HEK293 (cell line): ENCODE data around the gene TANC1.

ENCODE experiments used
- CTCF ChIA-PET: fragments of 350-600 bp; formaldehyde crosslinking; extraction: SDS; loops from one replicate; lab custom pipeline; 2021; ENCODE audit warnings: antibody characterized with exemption; lab: Yijun Ruan, JAX
- POLR2A ChIA-PET: fragments of 300-600 bp; formaldehyde crosslinking; extraction: SDS; loops from one replicate; lab custom pipeline; 2020; ENCODE audit warnings: antibody characterized with exemption, inconsistent platforms; lab: Yijun Ruan, JAX
- H3K27ac ChIP-seq: fragments of 200-500 bp; sonication (Bioruptor generic); 2 replicates; pipeline ENCODE4 v1.5.1; 2014; ENCODE audit warnings: low read depth, low read length, control low read depth, inconsistent platforms; ENCODE audit errors: extremely low read depth
- H3K36me3 ChIP-seq, 2 experiments: fragments of 200-500 bp in 1 of 2; sonication (Bioruptor generic) in 1 of 2; 1 replicate in 1 of 2; 2 replicates in 1 of 2; pipeline ENCODE4 v1.5.1; 2014 to 2017; ENCODE audit warnings: inconsistent platforms in 2 of 2, low read length in 2 of 2; ENCODE audit not compliant: control insufficient read depth in 2 of 2, insufficient read depth in 1 of 2
- H3K4me1 ChIP-seq: fragments of 200-500 bp; sonication (Bioruptor generic); 2 replicates; pipeline ENCODE4 v1.5.1; 2014; ENCODE audit warnings: mild to moderate bottlenecking, low read length, inconsistent platforms; ENCODE audit not compliant: control insufficient read depth, insufficient read depth
- H3K4me3 ChIP-seq: 2 replicates; pipeline ENCODE4 v1.5.1; 2011; ENCODE audit warnings: low read depth, mild to moderate bottlenecking, control low read depth, low read length, moderate library complexity
- H3K9me3 ChIP-seq: fragments of 200-500 bp; sonication (Bioruptor generic); 2 replicates; pipeline ENCODE4 v1.5.1; 2014; ENCODE audit warnings: low read depth, low read length, inconsistent platforms; ENCODE audit not compliant: control insufficient read depth, insufficient read depth
- RBAK ChIP-seq: fragments of 450-650 bp; formaldehyde crosslinking; IDR thresholded peaks from 2 replicates; pipeline ENCODE4 v1.5.1; 2016; ENCODE audit warnings: missing biosample characterization, missing genetic modification characterization
- ZNF274 ChIP-seq, 2 experiments: fragments of 200-500 bp in 1 of 2; fragments of 450-650 bp in 1 of 2; sonication (Bioruptor generic) in 1 of 2; formaldehyde crosslinking in 1 of 2; IDR thresholded peaks; 2 replicates each; pipeline versions ENCODE4 v1.5.1 to v1.6.1; 2014 to 2016; ENCODE audit warnings: borderline replicate concordance in 1 of 2, inconsistent platforms in 1 of 2, low read length in 1 of 2, missing biosample characterization in 1 of 2, missing genetic modification characterization in 1 of 2
- ZNF341 ChIP-seq: fragments of 450-650 bp; formaldehyde crosslinking; IDR thresholded peaks from 2 replicates; pipeline ENCODE4; 2016; ENCODE audit warnings: low read depth, missing biosample characterization, missing genetic modification characterization
- ZNF350 ChIP-seq: fragments of 450-650 bp; formaldehyde crosslinking; IDR thresholded peaks from 2 replicates; pipeline ENCODE4 v1.5.0; 2017; ENCODE audit warnings: missing biosample characterization, mild to moderate bottlenecking, missing genetic modification characterization
- ZNF48 ChIP-seq: fragments of 450-650 bp; formaldehyde crosslinking; IDR thresholded peaks from 2 replicates; pipeline ENCODE4 v1.5.1; 2016; ENCODE audit warnings: missing biosample characterization, missing genetic modification characterization
- ZNF558 ChIP-seq: fragments of 450-650 bp; formaldehyde crosslinking; IDR thresholded peaks from 2 replicates; pipeline ENCODE4 v1.5.1; 2016; ENCODE audit warnings: missing biosample characterization, missing genetic modification characterization
- ZNF621 ChIP-seq: fragments of 450-650 bp; formaldehyde crosslinking; IDR thresholded peaks from 2 replicates; pipeline ENCODE4 v1.5.1; 2017; ENCODE audit warnings: missing biosample characterization, missing genetic modification characterization
- ZNF658 ChIP-seq: fragments of 450-650 bp; formaldehyde crosslinking; IDR thresholded peaks from 2 replicates; pipeline ENCODE4; 2016; ENCODE audit warnings: missing biosample characterization, missing genetic modification characterization
- ZNF776 ChIP-seq: fragments of 450-650 bp; formaldehyde crosslinking; IDR thresholded peaks from 2 replicates; pipeline ENCODE4 v1.5.0; 2017; ENCODE audit warnings: missing biosample characterization, missing genetic modification characterization, borderline replicate concordance
- TF ChIP-seq, protein P1 (sequence below): fragments of 450-650 bp; IDR thresholded peaks from 2 replicates; pipeline ENCODE4 v1.5.1; 2018; ENCODE audit warnings: missing biosample characterization, mild to moderate bottlenecking, missing genetic modification characterization
- TF ChIP-seq, protein P2 (sequence below): fragments of 450-650 bp; formaldehyde crosslinking; IDR thresholded peaks from 2 replicates; pipeline ENCODE4 v1.5.1; 2016; ENCODE audit warnings: missing biosample characterization, missing genetic modification characterization
- TF ChIP-seq, protein P3 (sequence below): fragments of 450-650 bp; formaldehyde crosslinking; IDR thresholded peaks from 2 replicates; pipeline ENCODE4 v1.5.1; 2016; ENCODE audit warnings: missing biosample characterization, missing genetic modification characterization
- TF ChIP-seq, protein P4 (sequence below): fragments of 450-650 bp; formaldehyde crosslinking; IDR thresholded peaks from 2 replicates; pipeline ENCODE4 v1.5.1; 2017; ENCODE audit warnings: missing biosample characterization, missing genetic modification characterization
- TF ChIP-seq, protein P5 (sequence below): fragments of 450-650 bp; formaldehyde crosslinking; IDR thresholded peaks from 2 replicates; pipeline ENCODE4 v1.5.1; 2016; ENCODE audit warnings: missing biosample characterization, missing genetic modification characterization, low read depth
- TF ChIP-seq, protein P6 (sequence below): fragments of 450-650 bp; formaldehyde crosslinking; IDR thresholded peaks from 2 replicates; pipeline ENCODE4; 2016; ENCODE audit warnings: missing biosample characterization, missing genetic modification characterization

TANC1 gene

DNA sequence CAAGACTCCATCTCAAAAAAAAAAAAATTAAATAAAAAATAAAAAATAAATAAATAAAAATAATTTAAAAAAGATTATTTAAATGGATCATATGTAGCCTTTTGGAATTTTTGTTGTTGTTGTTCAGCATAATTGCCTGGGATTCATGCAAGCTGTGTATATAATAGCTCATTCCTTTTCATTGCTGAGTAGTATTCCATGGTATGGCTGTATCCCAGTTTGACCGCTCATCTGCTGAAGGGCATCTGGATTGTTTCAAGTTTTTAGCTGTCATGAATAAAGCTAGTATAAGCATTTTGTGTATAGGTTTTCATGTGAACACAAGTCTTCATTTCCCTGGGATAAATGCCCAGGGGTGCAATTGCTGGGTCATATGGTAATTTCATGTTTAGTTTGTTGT, 6.4 kb upstream of the TANC1 start (continued):
- TF ChIP-seq, protein P1, sequence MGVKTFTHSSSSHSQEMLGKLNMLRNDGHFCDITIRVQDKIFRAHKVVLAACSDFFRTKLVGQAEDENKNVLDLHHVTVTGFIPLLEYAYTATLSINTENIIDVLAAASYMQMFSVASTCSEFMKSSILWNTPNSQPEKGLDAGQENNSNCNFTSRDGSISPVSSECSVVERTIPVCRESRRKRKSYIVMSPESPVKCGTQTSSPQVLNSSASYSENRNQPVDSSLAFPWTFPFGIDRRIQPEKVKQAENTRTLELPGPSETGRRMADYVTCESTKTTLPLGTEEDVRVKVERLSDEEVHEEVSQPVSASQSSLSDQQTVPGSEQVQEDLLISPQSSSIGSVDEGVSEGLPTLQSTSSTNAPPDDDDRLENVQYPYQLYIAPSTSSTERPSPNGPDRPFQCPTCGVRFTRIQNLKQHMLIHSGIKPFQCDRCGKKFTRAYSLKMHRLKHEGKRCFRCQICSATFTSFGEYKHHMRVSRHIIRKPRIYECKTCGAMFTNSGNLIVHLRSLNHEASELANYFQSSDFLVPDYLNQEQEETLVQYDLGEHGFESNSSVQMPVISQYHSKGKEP (tag by site-specific recombination) = no peak
- TF ChIP-seq, protein P2, sequence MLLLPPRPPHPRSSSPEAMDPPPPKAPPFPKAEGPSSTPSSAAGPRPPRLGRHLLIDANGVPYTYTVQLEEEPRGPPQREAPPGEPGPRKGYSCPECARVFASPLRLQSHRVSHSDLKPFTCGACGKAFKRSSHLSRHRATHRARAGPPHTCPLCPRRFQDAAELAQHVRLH = 0 out of 2 replicates have a peak, but pooled peaks have one; percentile 65

DNA sequence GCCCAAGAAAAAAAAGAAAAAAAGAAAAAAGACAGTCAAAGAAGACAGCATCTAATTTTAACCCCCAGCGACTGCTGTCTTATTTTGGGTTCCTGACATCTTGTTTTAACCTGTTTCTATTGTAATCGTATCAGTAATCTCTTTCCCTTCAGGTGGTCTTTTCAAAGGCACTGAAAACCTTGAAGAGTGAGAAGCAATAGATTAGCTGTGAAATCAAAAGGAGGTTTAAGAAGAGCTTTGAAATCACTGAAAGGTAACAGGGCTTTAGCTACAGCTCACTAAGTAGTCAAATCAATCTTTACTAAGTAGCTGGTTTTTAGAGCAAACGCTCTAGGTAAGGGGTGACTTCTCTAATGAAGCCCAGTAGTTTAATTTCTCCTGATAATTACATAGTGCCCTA, 5.4 kb upstream of the TANC1 start:
- Histone ChIP-seq H3K4me3 (no peak overlapping the region), H3K36me3 (no peaks in the 10 kb centered on the region), H3K9me3 (no peaks in the 10 kb centered on the region), H3K27ac (no peak overlapping the region), H3K4me1 (peaks cover 18% of the 10 kb centered on the region)
- TF ChIP-seq, protein P3, sequence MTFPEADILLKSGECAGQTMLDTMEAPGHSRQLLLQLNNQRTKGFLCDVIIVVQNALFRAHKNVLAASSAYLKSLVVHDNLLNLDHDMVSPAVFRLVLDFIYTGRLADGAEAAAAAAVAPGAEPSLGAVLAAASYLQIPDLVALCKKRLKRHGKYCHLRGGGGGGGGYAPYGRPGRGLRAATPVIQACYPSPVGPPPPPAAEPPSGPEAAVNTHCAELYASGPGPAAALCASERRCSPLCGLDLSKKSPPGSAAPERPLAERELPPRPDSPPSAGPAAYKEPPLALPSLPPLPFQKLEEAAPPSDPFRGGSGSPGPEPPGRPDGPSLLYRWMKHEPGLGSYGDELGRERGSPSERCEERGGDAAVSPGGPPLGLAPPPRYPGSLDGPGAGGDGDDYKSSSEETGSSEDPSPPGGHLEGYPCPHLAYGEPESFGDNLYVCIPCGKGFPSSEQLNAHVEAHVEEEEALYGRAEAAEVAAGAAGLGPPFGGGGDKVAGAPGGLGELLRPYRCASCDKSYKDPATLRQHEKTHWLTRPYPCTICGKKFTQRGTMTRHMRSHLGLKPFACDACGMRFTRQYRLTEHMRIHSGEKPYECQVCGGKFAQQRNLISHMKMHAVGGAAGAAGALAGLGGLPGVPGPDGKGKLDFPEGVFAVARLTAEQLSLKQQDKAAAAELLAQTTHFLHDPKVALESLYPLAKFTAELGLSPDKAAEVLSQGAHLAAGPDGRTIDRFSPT (tag by site-specific recombination) = no peak
- TF ChIP-seq ZNF274 (IDR thresholded peaks at IDR 0.05; ENCODE audit: low read length) (no peak), ZNF274 (tag by site-specific recombination; IDR thresholded peaks at IDR 0.05; ENCODE audit: borderline replicate concordance) (no peak), ZNF350 (no peak), ZNF776 (tag by site-specific recombination) (no peak), ZNF658 (tag by site-specific recombination) (no peak), RBAK (tag by site-specific recombination) (no peak), ZNF621 (tag by site-specific recombination) (no peak), ZNF48 (tag by site-specific recombination) (no peak), ZNF558 (tag by site-specific recombination) (no peak), ZNF341 (tag by site-specific recombination) (no peak)
- TF ChIP-seq, protein P4, sequence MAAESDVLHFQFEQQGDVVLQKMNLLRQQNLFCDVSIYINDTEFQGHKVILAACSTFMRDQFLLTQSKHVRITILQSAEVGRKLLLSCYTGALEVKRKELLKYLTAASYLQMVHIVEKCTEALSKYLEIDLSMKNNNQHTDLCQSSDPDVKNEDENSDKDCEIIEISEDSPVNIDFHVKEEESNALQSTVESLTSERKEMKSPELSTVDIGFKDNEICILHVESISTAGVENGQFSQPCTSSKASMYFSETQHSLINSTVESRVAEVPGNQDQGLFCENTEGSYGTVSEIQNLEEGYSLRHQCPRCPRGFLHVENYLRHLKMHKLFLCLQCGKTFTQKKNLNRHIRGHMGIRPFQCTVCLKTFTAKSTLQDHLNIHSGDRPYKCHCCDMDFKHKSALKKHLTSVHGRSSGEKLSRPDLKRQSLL (tag by site-specific recombination) = no peak
- TF ChIP-seq, protein P5, sequence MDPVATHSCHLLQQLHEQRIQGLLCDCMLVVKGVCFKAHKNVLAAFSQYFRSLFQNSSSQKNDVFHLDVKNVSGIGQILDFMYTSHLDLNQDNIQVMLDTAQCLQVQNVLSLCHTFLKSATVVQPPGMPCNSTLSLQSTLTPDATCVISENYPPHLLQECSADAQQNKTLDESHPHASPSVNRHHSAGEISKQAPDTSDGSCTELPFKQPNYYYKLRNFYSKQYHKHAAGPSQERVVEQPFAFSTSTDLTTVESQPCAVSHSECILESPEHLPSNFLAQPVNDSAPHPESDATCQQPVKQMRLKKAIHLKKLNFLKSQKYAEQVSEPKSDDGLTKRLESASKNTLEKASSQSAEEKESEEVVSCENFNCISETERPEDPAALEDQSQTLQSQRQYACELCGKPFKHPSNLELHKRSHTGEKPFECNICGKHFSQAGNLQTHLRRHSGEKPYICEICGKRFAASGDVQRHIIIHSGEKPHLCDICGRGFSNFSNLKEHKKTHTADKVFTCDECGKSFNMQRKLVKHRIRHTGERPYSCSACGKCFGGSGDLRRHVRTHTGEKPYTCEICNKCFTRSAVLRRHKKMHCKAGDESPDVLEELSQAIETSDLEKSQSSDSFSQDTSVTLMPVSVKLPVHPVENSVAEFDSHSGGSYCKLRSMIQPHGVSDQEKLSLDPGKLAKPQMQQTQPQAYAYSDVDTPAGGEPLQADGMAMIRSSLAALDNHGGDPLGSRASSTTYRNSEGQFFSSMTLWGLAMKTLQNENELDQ (tag by site-specific recombination) = no peak
- TF ChIP-seq, protein P6, sequence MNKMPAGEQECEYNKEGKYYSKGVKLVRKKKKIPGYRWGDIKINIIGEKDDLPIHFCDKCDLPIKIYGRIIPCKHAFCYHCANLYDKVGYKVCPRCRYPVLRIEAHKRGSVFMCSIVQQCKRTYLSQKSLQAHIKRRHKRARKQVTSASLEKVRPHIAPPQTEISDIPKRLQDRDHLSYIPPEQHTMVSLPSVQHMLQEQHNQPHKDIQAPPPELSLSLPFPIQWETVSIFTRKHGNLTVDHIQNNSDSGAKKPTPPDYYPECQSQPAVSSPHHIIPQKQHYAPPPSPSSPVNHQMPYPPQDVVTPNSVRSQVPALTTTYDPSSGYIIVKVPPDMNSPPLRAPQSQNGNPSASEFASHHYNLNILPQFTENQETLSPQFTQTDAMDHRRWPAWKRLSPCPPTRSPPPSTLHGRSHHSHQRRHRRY (tag by site-specific recombination) = no peak
- POLR2A ChIA-PET = interaction anchor here (0.6 to 1.0 kb wide), 2 partner anchors 8 to 14 kb away, joined by 3 to 4 read pairs; no protein-coding TSS in a partner anchor
- CTCF ChIA-PET = interaction anchor here (0.6 to 1.3 kb wide), 2 partner anchors 50 to 170 kb away, joined by 3 to 4 read pairs; no protein-coding TSS in a partner anchor
